Stimulated activated CD4-positive, alpha-beta T cell treated with anti-CD3 and anti-CD28 coated beads, Interleukin-12 subunit alpha, Interleukin-12 subunit beta, amount 100 ng/mL, for 4 hours (primary cell): ENCODE data around the gene COPS6.
A peak's percentile ranks its signal among the peaks of the same experiment; 100 is the strongest.

ENCODE experiments used
- DNase-seq: peaks from one replicate; pipeline ENCODE4 v3.0.0-alpha.2; 2020

Gene COPS6

DNA sequence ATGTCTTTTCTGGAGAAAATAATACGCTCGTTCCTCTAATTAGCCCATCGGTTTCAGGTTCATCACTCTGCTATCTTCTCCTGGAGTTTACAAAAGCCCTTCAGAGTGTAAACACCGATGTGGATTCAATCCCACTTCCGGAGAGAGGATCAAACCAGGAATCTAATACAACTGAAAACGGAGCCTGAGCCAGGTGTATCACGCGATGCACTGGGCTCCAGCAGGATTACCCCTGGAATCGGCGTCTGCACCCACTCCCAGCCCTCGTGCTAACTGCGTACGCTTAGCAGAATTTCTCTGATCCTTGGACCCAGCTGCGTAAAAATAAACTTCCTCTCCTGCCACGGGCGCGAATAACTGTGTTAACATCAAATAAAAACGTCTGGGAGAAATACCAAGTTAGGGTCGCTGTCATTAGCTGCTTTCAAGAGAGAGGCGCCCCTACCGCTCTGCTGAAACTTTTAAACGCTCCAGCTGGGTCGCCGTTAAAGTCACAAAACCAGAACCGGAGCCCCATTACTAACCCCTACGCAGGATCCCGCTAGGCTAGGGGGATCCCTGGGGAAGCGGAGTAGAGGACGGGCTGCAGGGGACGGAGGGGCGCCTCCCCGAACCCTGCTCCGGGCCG is 7.7 kb upstream of the COPS6 start:
- DNase-seq: no peak

DNA sequence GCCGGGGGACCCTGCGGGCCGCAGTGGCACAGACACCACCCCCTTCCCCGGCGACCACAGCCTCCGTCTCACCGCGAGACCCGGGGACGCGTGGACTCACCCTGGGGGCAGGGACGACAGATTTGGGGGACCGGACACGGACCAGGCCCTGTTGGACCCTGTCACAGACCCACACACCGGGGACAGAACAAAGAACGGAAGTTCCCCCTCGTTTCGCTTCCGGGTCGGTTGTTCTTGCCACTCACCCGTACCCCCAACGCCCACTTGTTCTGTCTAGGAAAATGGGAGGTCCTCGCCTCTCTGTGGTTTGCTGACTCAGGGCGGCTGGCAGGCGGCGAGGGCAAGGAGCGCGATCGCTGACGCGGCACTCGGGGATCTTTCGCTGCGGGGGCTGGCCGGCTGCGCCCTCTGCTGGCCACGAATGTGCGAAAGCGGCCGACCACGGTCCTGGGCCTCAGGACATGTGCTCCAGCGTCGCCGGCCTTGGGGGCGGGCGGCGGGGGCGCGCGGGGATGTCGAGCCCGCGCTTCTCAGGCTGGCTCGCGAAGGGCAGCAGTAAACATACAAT is 7.2 kb upstream of the COPS6 start, which contains the start of gene ZNF3:
Gene ZNF3, minus strand, starts transcription at position 189 of the 568 bp plus-strand sequence. CDS start 4,366 bp downstream, outside the sequence.
- DNase-seq: peak; percentile 97

DNA sequence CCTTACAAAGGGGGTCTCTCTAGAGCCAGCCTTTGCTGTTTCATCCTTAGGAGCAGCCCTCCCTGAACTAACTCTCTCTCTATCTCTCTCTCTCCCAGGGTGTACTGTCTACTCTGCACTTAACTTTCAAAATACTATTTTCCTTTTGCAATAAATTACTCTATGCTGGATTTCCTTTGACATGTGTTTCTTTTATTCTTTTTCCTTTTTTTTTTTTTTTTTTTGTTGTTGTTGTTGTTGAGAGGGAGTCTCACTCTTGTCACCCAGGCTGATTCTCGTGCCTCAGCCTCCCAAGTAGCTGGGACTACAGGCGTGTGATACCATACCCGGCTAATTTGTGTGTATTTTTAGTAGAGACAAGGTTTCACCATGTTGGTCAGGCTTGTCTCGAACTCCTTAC is 5.8 kb upstream of the COPS6 start:
- DNase-seq: no peak

DNA sequence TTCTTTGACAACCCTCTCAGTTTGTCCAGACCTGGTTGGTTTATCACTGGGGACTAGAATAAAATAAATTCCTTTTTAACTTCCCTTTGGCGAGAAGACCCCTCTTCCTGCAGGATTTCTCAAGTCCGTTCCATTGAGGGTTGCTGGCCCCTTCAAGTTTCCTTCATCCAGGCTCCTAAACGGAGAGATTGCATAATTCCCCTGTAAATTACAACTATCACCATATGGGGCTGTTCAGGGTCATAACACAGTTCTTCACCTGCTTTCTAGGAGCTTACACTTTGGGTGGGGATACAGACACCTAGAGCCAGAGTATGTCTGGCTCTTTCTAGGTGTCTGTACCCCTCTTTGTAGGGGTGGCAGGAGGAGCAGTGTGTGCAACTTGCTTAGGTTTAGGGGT is 3.3 kb upstream of the COPS6 start:
- no peak for DNase-seq

DNA sequence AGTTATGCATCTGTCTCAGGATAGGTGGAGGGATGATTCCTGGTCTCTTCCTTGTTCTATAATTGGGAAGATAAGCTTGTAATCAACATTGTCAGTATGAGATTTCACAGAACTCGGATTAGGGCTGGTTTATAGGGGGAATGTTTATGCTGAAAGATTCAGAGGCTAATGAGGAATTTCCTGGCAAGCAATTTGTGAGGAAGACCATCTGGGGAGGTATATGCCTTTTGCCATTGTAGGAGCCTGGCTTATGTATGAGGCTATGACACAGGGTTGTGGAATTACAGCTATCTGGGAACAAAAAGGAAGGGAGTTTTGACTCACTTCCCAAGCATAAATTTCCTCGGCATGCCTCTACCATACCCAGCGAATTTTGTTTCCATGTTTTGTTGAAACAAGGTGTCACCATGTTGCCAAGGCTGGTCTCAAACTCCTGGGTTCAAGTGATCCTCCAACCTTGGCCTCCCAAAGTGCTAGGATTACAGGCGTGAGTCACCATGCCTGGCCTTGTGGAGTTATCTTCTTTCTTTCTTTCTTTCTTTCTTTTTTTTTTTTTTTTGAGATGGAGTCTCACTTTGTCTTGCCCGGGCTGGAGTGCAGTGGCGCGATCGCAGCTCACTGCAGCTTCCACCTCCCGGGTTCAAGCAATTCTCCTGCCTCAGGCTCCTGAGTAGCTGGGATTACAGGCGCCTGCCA is 1.6 kb upstream of the COPS6 start:
- DNase-seq: no peak

DNA sequence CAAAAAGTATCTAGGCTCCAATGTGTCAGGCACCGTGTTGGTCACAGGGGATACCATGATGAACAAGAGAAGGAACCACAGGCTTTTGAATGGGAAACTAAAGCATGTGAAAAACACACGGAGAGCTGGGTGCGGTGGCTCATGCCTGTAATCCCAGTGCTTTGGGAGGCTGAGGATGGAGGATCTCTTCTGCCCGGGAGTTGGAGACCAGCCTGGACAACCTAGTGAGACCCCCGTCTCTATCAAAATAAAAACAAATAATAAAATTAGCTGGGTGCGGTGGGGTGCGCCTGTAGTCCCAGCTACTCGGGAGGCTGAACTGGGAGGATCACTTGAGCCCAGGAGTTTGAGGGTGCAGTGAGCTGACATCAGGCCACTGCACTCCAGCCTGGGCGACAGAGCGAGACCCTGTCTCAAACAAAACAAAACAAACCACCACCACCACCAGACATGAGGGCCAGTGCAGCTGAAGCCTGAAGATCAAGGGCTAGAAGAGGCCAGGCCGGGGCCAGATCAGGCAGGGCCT is 611 bp upstream of the COPS6 start:
- DNase-seq: no peak

DNA sequence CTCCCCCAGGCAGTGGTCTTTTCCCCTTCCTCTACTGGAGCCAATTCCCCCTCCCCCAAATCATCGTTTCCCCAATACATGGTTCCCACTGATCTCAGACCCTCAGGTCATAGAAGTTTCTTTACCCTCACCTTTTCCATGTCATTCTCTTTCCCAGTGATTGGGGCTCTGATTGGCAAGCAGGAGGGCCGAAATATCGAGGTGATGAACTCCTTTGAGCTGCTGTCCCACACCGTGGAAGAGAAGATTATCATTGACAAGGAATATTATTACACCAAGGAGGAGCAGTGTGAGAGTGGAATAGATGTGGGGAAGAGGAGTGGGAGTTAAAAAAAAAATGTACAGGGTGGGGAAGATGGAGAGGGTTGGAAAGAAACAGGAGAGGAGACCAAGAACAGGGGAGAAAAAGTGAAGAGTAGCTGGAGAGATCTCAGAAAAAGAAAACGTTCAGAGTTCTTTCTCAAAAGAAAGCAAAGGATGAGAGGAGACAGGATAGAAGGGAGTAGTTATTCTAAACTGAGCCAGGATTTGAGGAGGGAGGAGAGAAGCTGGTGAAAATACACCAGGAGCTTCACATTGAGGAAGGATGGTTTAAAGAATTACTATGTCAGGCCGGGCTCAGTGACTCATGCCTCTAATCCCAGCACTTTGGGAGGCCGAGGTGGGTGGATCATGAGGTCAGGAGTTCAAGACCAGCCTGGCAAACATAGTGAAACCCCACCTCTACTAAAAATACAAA is 858 bp downstream of the COPS6 start:
- no peak for DNase-seq

DNA sequence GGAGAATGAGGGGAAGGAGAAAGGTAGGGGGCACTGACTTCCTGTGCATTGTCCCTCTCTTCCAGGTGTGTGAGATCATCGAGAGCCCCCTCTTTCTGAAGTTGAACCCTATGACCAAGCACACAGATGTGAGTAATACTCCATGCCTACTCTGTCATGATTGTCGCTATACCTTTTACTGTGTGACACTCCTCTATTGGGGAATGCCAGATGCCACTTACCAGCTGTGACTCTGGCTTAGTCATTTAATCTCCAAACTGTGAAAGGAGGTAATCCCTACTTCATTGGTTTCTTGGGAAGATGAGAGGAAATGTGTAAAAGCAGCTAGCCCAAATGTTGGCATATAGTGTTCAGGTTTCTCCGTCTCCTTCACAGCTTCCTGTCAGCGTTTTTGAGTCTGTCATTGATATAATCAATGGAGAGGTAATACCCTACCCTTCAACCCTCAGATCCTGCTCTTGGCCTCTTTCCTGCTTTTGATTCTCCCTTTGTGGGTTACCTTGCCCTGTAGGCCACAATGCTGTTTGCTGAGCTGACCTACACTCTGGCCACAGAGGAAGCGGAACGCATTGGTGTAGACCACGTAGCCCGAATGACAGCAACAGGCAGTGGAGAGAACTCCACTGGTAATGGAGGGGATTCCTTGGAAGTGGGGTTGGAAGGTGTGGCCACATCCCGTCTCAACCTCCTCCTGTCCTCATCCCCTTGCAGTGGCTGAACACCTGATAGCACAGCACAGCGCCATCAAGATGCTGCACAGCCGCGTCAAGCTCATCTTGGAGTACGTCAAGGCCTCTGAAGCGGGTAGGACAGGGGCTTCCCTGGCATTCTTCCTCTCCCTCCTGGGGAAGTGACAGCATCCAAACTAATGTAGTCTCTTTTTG is 2.0 kb downstream of the COPS6 start:
- DNase-seq: no peak

DNA sequence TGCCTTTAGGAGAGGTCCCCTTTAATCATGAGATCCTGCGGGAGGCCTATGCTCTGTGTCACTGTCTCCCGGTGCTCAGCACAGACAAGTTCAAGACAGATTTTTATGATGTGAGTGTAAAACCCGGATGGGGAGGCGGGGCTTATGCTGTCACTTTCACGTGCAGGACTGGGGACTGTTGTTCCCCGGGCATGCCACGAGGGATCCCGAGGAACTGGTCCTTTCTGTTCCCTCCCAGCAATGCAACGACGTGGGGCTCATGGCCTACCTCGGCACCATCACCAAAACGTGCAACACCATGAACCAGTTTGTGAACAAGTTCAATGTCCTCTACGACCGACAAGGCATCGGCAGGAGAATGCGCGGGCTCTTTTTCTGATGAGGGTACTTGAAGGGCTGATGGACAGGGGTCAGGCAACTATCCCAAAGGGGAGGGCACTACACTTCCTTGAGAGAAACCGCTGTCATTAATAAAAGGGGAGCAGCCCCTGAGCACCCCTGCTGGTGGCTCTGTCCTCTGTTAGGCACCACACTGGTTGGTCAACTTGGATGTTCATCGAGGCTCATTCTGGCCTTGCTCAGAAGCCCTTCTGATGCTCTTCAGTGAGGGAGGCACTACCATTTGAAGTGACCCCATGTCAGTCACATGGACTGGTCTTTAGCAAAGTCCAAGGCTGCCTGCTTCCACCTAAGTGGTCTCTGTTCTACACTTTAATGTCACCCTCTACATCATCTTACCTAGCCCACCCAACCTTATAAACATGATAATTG is 2.8 kb downstream of the COPS6 start:
- DNase-seq: no peak

DNA sequence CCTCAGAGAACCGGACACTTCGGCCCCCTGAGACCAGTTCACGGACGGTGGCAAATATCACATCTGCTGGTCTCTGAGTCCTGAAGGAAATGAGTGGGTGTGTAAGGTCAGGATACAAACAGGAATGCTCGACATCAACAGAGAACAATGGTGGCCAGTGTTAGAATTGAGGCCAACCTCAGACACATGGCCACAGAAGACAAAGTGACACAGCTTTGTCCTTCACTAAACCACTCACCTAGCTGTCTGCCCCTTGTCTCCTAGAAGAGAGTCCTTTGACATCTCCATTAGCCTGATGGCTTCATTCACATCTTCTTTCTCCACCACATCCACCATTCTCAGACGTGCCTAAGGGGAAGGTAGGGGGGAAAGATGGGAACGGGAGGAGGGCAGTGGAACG is 4.3 kb downstream of the COPS6 start:
- no peak for DNase-seq

DNA sequence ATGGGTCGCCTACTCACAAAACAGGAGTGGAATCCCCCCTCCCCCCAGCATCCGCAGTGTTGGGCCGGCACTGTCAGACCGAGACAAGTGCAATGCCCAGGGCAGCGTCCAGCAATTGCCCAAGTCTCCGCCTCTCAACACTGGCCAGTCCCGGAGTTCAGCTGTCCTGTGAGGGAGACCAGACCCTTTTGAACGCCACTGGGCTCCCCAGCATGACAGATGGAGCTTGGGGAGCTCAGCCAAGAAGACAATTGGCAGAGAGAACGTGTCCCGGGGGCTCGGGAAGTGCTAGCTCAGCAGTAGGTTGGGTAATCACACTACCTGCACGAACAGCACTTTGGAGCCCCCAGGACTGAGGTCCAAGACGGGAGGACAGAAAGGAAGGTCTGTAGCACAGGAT is 4.7 kb downstream of the COPS6 start:
- DNase-seq: no peak

DNA sequence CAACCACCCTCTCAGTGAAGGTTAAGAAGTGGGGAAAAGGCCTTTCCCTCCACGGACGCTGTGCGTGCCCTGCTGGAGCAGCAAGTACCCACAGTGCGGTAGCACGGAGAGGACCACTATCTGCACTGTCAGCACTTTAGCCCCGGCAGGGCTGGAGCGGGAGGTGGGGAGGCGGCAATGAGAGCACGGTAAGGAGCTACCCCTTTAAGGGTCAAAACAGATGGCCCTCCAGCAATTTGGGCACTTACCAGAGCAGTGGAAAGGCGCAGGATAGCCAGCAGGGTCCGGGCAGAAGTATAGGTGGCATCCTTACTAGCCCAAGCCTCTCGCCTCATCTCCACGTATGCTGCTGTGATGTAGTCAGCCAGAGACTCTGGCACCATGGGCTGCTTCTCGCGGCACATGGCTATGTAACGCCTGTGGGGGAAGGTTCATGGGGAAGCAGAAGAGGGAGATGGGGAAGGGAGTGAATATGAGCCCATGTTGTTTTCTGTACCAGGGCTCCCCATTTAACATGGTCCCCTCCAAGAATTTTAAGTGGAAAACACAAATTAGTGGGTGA is 5.2 kb downstream of the COPS6 start:
- no peak for DNase-seq

DNA sequence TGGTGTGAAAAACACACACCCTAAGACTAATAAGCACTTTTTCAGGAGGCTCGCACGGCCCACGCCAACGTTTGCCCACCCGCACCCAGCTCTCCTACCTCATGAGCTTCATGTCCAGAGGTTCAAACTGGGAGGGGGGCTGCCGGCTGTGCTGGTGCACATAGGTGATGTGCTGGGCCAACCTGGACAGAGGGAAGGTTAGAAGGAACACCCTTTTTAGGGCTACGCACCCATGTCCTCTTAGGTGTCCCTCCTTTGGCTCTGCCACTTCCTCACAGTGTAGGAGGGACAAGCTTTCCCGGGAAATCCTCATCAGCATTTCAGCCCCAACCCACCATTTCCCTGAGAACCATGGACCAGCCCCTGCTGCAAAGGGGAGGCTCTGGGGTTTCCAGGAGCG is 6.5 kb downstream of the COPS6 start:
- DNase-seq: no peak

DNA sequence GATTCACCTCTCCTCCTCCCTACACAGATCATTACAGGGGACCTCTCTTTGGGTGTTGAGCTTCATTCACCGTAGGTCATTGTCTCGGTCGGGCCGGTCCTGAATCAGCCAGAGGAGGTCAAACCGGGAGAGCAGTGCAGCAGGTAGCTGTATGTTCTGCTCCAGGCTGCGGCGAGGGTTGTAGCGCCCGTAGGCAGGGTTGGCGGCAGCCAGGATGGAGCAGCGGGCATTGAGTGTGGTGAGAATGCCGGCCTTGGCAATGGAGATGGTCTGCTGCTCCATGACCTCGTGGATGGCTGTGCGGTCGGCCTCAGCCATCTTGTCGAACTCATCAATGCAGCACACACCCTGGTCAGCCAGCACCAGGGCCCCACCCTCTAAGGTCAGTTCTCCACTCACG is 6.9 kb downstream of the COPS6 start:
- no peak for DNase-seq

DNA sequence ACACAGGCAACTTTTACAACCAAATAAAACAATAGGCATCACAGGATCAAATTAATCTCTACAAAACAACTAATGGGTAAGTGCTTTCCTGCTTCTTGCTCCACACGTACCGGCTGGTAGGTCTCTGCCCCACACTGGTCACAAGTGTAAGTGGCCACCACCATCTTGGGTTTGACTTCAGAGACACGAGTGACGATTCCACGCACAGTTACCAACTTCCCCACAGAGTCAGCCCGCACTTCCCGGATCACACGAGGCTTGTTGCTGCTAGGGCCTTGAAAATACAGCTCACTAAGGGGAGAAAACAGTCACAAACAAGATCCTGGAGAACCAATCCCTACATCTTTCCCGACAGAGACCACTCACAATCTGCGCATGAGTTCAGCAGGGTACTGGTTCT is 10.1 kb downstream of the COPS6 start:
- DNase-seq: no peak

DNA sequence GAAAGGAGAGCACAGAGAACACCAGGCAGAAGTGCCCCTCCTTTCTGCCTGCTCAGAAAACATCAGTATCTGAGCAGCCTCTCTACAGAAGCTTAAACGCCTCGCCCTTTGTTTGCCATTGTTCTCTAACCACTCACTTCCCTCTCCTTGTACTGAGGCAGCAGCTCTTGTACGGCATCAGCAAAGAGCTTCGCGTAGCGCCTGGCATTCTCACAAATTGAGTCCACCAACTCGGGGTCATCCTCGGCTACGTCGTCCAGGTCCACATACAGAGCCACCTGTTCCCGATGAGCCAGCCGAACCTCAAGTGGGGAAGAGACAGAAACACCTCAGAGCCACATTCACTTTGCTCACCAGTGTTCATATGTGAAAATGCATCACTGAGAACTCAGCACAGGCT is 10.7 kb downstream of the COPS6 start:
- no peak for DNase-seq

DNA sequence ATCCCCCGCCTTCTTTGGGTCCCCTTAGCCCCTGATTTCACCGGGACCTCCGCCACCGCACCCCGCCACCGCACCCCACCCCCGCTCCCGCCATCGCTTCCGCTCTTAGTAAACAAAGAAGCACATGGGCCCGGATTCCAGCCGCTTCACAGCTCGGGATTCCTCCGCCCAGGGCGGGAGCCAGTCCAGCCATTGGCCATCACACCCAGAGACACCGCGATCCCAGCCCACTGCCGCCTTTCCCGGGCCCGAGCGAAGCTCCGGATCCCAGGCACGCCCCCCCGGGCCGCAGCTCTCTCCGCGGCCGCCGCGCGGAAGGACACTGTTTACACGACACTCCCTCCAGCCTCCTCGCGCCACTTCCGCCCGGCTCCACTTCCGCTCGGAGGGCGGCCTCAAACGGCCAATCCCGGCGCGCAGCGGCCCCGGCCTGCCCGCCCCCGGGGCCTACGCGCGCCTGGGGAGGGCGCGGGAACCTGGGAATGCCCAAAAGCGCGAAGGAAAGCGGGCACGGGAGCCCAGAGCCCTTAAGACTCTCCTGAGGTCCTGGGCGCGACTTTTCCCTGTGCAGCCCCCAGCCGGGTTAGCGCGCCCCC is 11.7 kb downstream of the COPS6 start:
- peak; percentile 81 for DNase-seq

DNA sequence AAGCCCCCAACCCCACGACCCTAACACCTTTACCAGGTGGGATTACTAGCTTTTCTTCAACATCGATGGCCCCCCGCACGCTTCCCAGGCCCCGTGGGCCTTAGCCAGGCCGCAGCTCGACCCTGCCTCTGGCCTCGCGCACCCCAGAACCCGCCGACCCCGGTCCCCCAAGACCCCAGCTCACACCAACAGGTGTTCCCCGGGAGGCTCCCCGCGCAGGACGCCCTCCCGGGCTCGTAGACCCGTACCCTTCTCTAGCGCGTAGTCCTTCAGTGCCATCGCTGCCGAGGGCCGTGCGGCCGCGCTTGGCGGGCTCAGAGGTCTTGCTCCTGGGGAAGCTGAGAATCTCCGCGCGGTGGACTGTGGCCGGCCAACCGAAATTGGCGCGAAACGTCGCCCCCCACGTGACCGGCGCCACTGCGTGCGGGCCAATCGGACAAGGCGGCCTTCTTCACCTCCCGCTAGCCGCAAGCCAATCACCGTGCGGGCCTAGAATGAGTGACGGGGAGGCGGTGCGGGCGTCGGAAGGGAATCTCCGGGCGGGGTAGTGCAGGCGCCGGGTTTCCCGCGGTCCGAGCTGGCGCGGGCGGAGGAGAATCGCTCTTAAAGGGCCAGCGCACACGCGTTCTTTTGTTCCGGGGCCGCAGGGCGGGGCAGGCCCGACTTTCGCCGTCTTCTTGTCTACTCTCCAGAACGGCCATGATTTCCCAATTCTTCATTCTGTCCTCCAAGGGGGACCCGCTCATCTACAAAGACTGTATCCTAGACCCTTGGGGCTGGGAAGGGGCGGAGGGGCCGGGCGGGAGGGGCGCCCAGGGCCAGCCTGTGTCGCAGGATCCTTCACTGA is 12.5 kb downstream of the COPS6 start, which contains the start of the genes AP4M1 and MCM7:
Gene AP4M1, plus strand, starts transcription at position 628 of the 847 bp plus-strand sequence. Its CDS starts 72 bp downstream, at position 700.
Gene MCM7, minus strand, starts transcription at position 382 of the 847 bp plus-strand sequence. Its CDS starts 103 bp downstream, at position 279.
- peak; percentile 93 for DNase-seq
